Transverse colon (tissue), 4 donors: ENCODE data around the gene PSG1.
"Not testable (repeated sequence)": the region's sequence is repeated elsewhere in the genome, so short reads cannot be mapped to it uniquely, and the experiment has no call there.

Experiments used
- CTCF ChIP-seq, 5 experiments: fragments of 200-600 bp in 3 of 5; fragments of 450-650 bp in 2 of 5; sonication (generic) in 3 of 5; IDR thresholded peaks; 1 replicate in 2 of 5; 2 replicates in 3 of 5; pipeline ENCODE4 v1.5.1; 2016 to 2017; ENCODE audit warnings: antibody characterized with exemption in 5 of 5, inconsistent platforms in 3 of 5, mild to moderate bottlenecking in 2 of 5, moderate library complexity in 1 of 5
- EP300 ChIP-seq: sonication (generic); formaldehyde crosslinking; IDR thresholded peaks from one replicate; pipeline ENCODE4 v1.6.1; 2017; ENCODE audit warnings: antibody characterized with exemption, low read depth
- POLR2A ChIP-seq: fragments of 450-650 bp; IDR thresholded peaks from one replicate; pipeline ENCODE4 v1.6.1; 2016; ENCODE audit warnings: antibody characterized with exemption, mild to moderate bottlenecking, moderate library complexity
- POLR2AphosphoS5 ChIP-seq, 3 donors: sonication (generic); formaldehyde crosslinking; IDR thresholded peaks; one replicate each; pipeline ENCODE4 v1.6.1; 2016; ENCODE audit warnings: antibody characterized with exemption in 3 of 3

DNA sequence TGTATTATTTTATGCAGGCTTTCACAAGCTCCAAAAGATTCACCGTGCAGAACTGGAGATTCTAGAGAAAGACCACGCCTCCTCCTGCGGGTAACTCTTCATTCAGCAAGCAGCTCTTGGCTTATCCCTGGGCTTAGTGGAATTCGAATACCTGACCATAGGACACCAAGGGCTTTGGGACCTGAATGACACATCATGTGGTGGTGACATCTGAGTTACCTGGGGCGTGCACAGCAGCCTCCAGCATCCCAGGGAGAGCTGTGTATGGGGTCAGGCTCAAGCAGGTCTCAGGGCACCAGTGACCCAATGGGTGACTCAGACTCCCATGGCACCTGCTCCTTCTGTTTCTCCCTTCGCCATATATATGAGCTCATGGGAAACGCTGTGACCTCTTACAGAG is 10.9 kb upstream of the PSG1 start:
- TF ChIP-seq CTCF (IDR thresholded peaks at IDR 0.05); POLR2A; POLR2AphosphoS5 (IDR thresholded peaks at IDR 0.05); EP300: not testable (repeated sequence)
